GM19397 (cell line): ENCODE measurements around the gene RFESD.
A peak's percentile ranks its signal among the peaks of the same experiment; 100 is the strongest.
"Not testable (repeated sequence)": the region's sequence is repeated elsewhere in the genome, so short reads cannot be mapped to it uniquely, and the experiment has no call there.

Source experiments
- ATAC-seq: cut with Tn5 transposase; IDR thresholded peaks from one replicate; pipeline ENCODE4 v1.9.1; 2021; ENCODE audit warnings: mild to moderate bottlenecking, moderate library complexity; ENCODE audit not compliant: unreplicated experiment

RFESD gene

GRCh38 chr5:95627971-95628810 lies 18.4 kb upstream of the RFESD start:
- ATAC-seq: no peak

- ATAC-seq: no peak
Observed at GRCh38 chr5:95628933-95629332, 17.6 kb upstream of the RFESD start.

- ATAC-seq: no peak
Observed at GRCh38 chr5:95630394-95630917, 16.1 kb upstream of the RFESD start.

GRCh38 chr5:95631255-95631958 lies 15.2 kb upstream of the RFESD start:
- ATAC-seq: peak; percentile 11

GRCh38 chr5:95631991-95632675 lies 14.4 kb upstream of the RFESD start:
- ATAC-seq: peak; percentile 84

GRCh38 chr5:95632942-95633341 lies 13.6 kb upstream of the RFESD start:
- ATAC-seq: not testable (repeated sequence)

- no peak for ATAC-seq
Observed at GRCh38 chr5:95633671-95634070, 12.9 kb upstream of the RFESD start.

GRCh38 chr5:95634081-95634480 lies 12.5 kb upstream of the RFESD start:
- no peak for ATAC-seq

- no peak for ATAC-seq
Observed at GRCh38 chr5:95638632-95639031, 7.9 kb upstream of the RFESD start.

- no peak for ATAC-seq
Observed at GRCh38 chr5:95641741-95642220, 4.8 kb upstream of the RFESD start.

GRCh38 chr5:95643152-95643551 lies 3.4 kb upstream of the RFESD start:
- ATAC-seq: no peak

- peak; percentile 30 for ATAC-seq
Observed at GRCh38 chr5:95644351-95645042, 2.1 kb upstream of the RFESD start.

GRCh38 chr5:95646226-95646568 lies 380 bp upstream of the RFESD start:
- not testable (repeated sequence) for ATAC-seq

GRCh38 chr5:95647886-95648860 lies 1.6 kb downstream of the RFESD start:
- ATAC-seq: no peak

- no peak for ATAC-seq
Observed at GRCh38 chr5:95649274-95649673, 2.7 kb downstream of the RFESD start.

GRCh38 chr5:95649842-95650620 lies 3.5 kb downstream of the RFESD start:
- ATAC-seq: no peak

- no peak for ATAC-seq
Observed at GRCh38 chr5:95652849-95653248, 6.3 kb downstream of the RFESD start.

GRCh38 chr5:95654196-95654595 lies 7.6 kb downstream of the RFESD start:
- ATAC-seq: no peak

- no peak for ATAC-seq
Observed at GRCh38 chr5:95655575-95655974, 9.0 kb downstream of the RFESD start.
